Activated CD4-positive, alpha-beta T cell treated with anti-CD3 and anti-CD28 coated beads for 1 hour (primary cell): ENCODE results near the gene OR6V1.
"Not testable (repeated sequence)": the region's sequence is repeated elsewhere in the genome, so short reads cannot be mapped to it uniquely, and the experiment has no call there.

ENCODE experiments used
- DNase-seq: peaks from one replicate; pipeline ENCODE4 v3.0.0-alpha.2; 2020

Gene OR6V1

GRCh38 chr7:143043391-143043790 lies 8.8 kb upstream of the OR6V1 start:
- DNase-seq, result no peak

GRCh38 chr7:143046426-143046851 lies 5.7 kb upstream of the OR6V1 start:
- DNase-seq, result no peak

- DNase-seq, result no peak
Observed at GRCh38 chr7:143047326-143047725, 4.8 kb upstream of the OR6V1 start.

- no peak for DNase-seq
Observed at GRCh38 chr7:143048827-143049226, 3.3 kb upstream of the OR6V1 start.

- no peak for DNase-seq
Observed at GRCh38 chr7:143049362-143049761, 2.8 kb upstream of the OR6V1 start.

GRCh38 chr7:143050931-143051330 lies 1.2 kb upstream of the OR6V1 start:
- DNase-seq, result no peak

- DNase-seq, result no peak
Observed at GRCh38 chr7:143054621-143055020, 2.5 kb downstream of the OR6V1 start.

GRCh38 chr7:143055754-143056153 lies 3.6 kb downstream of the OR6V1 start:
- DNase-seq, result no peak

GRCh38 chr7:143063741-143064140 lies 11.6 kb downstream of the OR6V1 start:
- no peak for DNase-seq

GRCh38 chr7:143068446-143068845 lies 16.3 kb downstream of the OR6V1 start:
- no peak for DNase-seq

- no peak for DNase-seq
Observed at GRCh38 chr7:143069912-143070500, 17.9 kb downstream of the OR6V1 start.

GRCh38 chr7:143073556-143073955 lies 21.4 kb downstream of the OR6V1 start:
- no peak for DNase-seq

GRCh38 chr7:143074141-143074540 lies 22.0 kb downstream of the OR6V1 start:
- no peak for DNase-seq

- DNase-seq, result no peak
Observed at GRCh38 chr7:143085109-143085508, 33.0 kb downstream of the OR6V1 start.

GRCh38 chr7:143085610-143086009 lies 33.5 kb downstream of the OR6V1 start:
- DNase-seq, result not testable (repeated sequence)

GRCh38 chr7:143088549-143089231 lies 36.5 kb downstream of the OR6V1 start:
- not testable (repeated sequence) for DNase-seq

GRCh38 chr7:143096146-143096545 lies 44.0 kb downstream of the OR6V1 start:
- DNase-seq, result no peak

- DNase-seq, result not testable (repeated sequence)
Observed at GRCh38 chr7:143099579-143099978, 47.4 kb downstream of the OR6V1 start.
